ENCODE results near the gene TRIM47.

TRIM47 gene

DNA sequence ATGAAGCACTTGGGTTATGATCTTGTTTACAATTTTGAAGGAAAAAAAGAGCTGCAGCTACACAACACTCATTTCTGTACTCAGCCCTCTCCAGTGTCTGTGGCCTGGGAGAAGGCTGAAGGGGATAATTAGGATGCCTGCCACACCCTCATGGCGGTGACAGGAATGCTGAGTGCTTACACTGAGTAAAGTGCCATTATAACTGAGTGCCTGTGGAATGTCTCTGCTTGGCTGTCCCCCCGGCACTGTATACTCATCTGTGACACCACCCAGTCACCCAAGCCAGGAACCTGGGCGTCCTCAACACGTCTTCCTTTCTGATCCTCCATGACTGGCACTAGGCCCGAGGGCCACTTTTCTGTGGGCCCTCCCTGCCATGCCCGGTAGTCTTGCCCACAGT, 29.8 kb upstream of the TRIM47 start:
- DNase-seq, result no peak

DNA sequence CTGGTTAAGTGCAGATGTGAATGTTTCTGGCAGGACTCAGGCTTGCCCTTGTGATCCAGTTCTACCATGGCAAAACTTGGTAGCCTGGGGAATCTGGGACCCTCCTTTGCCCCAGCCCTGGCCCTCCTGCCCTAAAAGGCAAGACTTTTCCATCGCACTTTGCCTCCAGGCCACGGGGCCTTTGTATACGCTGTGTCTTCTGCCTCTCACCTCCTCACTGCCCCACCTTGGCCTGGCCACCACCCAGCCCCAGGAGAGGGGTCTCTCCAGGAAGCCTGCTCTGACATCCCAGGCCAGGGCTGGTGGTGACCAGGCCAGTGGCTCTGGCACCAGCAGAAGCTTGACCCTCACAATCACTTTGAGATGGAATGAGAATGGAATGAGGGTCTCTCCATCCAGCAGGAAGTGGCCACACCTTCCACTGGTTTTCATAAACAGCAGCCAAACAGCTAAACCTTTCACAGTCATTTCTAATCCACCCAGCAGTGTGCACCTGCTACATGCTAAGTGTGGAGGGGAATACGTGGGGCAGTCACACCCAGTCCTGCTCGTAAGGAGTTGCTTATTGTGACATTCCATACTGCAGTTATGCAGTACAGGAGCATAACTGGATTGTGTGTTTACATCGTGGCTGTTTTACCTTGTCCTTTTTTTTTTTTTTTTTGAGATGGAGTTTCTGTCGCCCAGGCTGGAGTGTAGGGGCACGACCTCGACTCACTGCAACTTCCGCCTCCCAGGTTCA, 27.9 kb upstream of the TRIM47 start:
- no peak for DNase-seq

DNA sequence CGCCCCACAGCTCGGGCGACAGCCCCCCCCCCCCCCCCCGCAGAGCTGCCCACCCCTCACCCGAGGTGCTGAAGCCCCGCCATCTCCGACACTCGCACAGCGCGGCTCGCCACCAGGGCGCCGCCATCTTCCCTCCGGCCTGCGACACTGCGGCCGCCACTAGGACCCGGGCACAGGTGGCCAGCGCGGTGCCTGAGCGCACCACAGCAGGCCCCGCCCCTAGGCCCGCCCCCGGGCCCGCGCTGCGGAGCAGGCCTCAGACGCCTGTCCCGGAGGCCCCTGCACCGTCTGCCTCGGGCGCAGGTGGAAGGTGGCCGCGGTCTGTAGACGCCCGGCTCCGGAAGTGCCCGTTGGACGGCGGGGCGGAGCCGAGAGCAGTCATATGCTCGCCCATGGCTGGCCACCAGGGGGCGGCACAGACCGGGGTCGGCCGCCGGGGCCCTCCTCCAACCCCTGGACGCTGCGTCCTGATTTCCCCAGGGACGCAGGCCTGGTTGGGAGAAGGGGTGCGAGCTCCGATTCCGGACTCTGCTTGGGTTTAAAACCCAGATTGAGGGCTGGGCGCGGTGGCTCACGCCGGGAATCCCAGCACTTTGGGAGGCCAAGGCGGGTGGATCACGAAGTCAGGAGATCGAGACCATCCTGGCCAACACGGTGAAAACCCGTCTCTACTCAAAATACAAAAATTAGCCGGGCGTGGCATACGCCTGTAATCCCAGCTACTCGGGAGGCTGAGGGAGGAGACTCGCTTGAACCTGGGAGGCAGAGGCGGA, 26.6 kb upstream of the TRIM47 start, which contains the start of gene MRPL38:
Gene MRPL38, minus strand, starts transcription at position 136 of the 773 bp plus-strand sequence. Its CDS starts 9 bp downstream, at position 127.
- peak; percentile 98 for DNase-seq

DNA sequence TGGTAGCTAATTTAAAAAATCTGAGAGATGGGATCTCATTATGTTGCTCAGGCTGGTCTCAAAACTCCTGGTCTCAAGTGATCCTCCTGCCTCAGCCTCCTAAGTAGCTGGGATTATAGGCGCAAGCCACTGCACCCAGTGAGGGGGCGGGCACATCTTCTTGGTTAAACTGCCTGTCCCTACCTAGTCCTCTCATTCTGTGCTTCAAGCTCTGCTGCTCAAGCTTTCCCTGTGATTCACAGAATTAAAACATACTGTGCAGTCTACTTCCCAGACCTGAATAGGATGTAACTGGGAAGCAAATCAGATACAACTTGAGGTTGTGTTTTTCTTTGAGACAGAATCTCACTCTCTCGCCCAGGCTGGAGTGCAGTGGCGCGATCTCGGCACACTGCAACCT, 24.0 kb upstream of the TRIM47 start:
- DNase-seq, result no peak

DNA sequence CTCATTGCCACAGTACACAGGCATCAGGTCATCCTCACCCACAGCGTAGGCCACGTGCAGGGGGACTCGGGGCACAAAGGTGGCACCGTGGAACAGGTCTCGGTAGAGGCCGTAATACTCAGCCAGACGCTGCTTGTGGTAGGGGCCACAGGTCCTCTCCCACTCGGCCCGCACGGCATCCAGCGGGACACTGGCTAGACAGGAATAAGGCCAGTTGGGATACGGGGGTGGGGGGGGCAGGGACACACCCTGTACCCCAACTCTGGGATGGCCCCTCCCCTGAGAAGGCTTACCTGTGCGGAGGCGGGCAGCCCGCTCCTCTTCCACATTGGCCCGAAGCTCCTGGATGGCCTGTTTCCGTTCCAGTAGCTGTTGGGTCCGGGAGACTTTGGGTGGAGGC, 23.3 kb upstream of the TRIM47 start:
- DNase-seq, result no peak

DNA sequence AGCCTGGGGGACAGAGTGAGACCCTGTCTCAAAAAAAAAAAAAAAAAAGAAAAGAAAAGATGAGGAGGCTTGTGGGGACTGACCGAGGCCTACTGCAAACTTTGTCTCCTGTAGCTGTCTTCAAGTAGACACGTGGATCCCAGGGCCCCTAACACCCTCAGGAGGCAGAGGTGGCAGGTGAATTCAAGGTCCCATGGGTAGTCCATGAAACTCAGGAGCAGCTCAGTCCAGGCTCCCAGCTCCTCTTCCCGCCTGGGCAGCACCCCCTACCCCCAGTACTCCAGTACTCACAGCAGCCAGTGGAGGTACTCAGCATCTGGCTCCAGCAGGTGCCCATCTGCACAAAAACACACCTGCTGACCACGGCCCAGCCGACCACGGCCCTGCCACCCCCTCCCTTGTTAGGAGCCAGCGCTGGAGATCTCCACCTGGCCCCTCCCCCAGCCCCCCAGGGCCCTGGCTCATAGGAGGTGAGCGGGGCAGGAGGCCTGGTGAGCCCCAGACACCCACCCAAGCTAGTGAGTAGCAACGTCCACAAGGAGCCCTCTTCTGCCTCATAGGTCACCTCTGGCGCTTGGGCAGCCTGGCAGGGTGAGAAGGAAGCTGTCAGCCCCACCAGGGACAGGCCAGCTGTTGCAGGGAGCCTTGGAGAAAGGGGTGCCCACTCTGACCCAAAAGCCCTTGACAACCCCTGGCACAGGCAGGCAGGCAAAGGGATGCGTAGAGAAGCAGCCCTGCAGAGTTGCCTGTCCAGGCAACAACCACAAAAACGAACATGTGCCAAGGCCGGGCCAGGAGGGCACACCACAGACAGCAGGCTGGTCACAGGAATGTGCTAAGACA, 22.5 kb upstream of the TRIM47 start:
- DNase-seq, result no peak

DNA sequence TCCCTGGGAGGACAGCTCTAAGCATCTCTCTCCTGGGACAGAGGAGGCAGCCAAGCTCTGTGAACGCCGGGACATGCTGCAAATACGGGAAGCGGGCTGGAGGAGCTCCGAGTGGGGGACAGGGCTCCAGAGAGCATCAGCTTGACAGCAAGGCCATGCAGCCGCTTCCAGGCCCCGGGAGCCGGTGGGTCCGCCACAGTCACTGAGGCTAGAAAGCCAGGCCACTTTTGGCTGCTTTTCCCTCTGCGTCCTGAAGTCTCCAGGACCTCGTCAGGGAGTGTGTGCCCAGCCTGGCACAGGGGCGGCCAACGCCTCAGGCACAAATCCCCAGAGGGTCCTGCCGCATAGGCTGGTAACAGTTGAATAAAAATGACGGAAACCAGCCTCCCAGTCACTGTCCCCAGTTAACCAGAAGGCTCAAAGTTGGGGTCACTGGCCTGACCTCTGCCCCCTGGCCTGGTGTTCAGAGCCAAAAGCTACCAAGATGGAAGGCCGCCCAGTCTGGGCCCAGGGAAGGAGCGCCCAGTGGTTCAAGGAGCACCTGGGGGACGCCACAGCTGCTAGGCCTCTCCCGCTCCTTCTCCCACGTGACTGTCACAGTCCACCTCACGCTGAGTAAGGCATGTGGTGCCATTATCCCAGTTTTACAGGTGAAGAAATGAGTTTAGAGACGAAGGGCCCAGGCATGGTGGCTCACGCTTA, 21.5 kb upstream of the TRIM47 start:
- DNase-seq, result no peak

DNA sequence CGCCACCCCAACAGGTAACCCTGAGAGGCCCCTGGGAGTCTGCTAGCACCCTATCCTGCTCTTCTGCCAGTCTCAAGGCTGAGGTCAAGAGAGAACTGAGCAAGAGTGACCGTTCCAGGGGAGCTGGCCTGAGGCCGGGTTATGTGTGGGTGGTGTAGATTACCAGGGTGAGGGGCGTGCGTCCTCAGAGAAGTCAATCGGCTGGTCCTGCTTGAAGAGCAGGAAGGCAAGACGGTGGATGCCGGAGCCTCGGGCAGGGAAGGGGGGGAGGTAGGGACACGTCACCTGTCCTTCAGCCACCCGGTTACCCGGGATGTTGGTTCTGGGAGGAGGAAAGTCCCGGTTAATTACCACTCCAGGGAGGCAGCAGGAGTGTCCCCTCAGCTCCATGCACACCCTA, 21.0 kb upstream of the TRIM47 start:
- no peak for DNase-seq

DNA sequence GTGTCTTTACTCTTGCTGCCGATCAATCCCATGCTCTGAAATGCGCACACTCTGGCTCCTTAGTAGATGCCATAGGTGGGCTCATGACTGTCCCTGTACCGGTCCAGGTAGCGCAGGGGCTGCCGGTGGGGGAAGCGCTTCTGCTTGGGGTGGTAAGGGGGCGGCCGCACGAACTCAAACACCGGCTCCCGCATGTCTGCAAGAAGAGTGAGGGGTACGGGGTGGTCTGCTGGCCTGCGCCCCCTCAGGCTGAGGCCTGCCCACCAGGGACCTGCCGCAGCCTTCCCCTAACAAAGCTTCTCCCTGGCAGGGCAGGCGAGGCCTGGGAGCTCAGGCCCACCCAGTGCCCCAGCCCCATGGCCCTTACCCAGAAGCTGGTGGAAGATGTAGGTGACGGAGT, 20.4 kb upstream of the TRIM47 start:
- no peak for DNase-seq

DNA sequence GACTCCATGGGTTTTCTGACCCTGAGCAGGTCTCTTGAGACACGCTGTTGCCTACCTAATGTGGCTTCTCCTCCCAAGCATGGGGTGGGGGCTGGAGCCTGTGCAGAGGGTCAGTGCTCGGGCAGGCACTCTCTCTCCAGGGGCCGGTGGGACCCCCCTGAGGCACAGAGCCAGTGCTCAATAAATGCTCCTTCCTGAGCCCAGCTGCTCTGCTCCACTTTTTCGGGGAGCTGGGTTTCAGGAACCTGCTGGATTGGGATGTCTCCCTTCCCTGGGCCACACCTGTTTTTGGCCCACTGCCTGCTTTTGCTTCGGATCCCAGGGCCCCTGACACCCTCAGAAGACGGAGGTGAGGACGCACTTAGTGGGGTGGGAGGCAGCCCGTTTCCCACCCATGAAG, 19.7 kb upstream of the TRIM47 start:
- DNase-seq, result no peak

DNA sequence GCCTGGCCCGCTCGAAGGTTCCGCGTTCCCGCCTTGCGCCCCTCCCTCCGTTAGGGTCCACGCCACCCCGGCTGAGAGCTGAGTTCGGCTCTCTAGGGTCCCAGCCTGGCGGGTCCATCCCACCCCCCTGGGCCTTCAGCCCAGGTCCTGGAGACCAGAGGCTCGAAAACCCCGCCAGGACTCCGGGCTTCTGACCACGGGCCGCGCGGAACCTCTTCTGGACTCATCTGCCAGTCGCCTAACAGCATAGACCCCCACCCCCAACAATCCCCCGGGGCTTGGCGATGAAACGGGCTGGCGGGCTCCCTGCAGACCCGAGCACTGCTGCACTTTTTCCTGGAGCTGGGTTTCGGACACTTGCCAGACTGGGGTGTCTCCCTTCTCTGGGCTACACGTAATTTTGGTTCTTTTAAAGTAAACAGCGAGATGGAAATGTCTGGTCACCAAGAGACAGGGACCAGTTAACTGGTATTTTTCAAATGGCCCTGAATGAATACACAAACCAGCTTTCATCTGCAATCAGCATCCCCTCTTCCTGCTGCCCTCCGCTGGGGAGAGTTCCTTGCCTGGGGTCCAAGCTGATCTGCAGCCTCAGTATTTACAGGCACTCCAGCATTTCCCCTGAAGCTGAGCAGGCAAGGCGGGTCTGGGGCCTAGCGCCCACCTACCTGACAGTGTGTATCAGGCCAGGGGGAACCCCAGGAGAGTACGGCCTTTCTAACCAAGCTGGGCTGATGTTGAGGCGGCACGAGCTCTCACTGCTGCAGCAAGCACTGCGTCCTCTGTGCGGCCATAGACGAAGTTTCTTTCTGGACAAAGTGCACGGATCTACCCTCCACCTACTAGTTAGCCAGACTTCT, 19.0 kb upstream of the TRIM47 start:
- no peak for DNase-seq

DNA sequence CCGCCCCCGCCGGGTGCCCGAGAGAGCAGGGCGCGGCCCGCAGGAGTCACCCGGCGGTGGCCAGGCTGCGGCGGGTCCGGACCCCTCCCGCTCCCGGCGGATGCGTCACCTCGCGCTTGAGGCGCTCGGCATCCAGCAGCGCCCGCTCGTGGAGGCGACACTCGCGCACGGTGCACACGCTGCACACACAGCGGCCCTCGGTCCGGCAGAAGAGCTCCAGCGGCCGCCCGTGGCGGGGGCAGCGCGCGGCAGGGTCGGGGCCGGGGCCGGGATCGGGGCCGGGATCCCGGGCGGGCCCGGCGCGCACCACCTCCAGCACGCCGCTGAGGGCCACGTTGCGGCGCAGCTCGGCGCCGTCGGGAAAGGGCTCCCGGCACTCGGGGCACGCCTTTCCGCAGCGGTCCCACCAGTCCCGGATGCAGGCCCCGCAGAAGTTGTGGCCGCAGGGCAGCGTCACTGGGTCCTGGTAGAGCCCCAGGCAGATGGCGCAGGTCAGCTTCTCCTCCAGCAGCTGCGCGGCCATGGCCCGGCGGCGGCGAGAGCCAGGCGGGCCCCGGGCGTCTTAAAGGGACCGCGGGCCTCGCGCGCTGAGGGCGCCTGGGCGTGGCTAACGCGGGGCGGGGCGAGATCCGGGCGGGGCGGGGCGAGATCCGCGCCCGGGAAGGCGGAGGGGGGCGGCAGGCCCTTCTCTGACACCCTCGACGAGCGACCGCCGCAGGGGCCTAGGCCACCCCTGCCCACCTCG, 18.2 kb upstream of the TRIM47 start, which contains the start of gene TRIM65:
Gene TRIM65, minus strand, starts transcription at position 537 of the 745 bp plus-strand sequence. Its CDS starts 14 bp downstream, at position 523.
- DNase-seq, result peak; percentile 77

DNA sequence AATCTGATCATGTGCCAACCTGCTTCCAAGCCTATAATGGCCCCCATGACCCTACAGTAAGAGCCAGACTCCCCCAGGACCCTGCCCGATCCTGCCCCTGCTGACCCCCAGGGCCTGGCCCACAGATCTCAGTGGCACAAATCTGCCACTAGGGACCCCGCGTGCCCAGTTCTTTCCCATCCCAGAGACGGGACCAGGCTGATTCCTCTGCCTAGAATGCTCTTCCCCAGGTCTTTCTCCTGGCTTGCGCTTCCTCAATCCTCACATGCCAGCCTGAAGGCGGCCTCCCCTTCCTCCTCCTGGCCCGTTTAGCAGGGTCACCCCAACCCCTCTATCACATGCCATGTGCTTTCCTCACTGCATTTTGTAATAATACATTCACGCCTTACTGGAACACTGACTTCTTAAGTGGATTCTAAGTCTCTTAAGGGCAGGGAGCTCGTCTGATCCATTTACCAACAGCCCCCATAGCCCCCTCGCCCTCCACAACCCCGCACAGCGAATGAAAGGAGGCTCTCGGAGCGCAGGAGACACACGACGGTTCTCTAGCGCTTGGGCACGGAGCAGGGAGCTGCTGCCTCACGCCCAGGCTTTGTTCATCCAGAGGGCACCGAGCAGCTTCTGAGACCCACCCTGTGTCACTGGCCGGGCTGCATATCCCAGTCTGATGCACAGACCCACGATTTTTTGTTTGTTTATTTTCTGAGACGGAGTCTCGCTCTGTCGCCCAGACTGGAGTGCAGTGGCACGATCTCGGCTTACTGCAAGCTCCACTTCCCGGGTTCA, 17.2 kb upstream of the TRIM47 start:
- no peak for DNase-seq

DNA sequence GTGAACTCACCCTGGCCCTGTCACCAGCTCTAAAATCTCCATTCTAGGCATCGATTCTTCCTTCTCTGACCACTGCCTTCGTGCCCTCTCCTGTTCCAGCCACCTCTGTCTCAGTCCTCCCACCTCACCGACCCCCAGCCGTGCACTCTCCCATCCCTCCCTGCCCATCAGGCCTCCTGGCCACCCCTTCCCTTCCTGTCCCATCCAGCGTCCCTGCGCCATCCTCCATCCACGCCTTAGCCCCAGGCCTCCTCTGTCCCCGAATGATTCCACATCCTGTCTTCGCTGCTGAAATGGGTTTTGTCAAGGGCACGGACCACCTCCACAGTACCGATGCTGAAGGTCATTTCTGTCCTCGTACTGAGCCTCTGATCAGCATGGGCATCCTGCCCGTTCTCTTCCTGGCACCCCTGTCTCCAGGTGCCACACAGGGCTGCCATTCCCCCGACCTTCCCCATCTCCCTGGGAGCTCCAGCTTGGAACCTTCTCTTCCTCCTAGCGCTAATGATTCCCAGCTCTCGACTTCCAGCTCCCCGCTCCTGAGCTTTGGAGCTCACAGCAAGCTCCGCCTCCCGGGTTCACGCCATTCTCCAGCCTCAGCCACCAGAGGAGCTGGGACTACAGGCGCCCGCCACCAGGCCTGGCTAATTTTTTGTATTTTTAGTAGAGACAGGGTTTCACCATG, 15.8 kb upstream of the TRIM47 start:
- DNase-seq, result no peak

DNA sequence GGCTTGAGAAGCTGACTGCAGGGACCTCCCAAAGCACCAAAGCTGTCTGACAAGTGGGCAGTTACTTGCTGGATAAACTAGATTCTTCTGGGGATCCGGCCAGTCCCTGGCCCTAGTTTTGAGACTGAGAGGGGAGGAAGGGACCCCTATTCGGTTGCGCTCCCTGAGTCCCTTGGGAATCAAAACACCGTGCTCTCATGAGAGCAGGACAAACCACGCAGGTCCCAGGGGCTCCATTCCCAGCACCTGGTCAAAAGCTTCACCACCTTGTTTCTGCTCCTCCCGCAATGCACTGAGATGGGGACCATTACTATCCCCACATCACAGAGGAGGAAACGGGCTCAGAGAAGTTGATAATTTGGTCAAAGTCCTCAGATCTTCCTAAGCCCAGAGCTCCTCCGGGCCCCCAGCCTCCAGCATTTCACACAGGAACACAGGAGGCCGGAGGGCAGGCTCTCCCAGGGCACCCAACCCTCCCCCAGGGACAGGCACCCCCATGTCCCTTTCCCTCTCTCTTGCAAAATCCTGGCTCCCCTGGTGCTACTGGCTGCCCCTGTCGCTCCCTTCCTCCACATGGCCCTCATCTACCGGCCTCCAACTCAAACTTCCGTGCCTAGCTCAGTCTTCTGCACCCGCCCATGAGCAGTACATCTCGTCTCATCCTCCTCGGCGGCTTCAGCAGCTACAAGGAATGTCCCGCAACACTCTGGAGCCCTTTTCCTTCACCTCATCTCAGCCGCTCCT, 15.1 kb upstream of the TRIM47 start:
- DNase-seq, result no peak

DNA sequence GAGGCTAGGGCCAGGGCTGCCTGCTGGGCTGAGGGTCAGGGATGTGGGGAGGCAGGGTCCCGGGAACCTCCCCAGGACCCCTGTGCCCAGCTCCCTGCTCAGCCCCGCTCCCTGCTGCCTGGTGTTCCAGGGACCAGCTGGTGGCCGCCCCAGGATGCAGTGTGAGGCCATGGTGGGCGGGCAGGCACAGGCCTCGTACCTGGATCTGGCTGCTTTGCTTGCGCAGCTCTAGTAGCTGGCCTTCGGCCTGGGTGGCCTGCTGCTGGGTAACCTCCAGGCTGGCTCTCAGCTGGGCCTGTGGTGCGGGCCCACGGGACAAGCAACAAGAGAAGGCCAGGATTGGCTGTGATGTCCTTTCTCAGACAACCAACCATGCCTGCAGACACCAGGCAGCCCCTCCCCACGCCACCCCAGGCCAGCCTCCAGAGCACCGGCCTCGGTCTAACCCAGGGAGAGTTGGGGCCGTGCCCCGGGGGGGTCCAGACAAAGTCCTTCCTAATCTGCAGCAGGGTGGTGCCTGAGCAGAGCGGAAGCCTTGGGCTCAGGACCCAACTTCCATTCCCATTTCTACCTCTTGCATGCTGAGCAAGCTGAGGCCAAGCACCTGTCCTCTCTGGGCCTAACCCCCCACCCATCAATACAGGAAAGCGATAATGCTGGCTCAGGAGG, 14.3 kb upstream of the TRIM47 start:
- DNase-seq, result no peak

DNA sequence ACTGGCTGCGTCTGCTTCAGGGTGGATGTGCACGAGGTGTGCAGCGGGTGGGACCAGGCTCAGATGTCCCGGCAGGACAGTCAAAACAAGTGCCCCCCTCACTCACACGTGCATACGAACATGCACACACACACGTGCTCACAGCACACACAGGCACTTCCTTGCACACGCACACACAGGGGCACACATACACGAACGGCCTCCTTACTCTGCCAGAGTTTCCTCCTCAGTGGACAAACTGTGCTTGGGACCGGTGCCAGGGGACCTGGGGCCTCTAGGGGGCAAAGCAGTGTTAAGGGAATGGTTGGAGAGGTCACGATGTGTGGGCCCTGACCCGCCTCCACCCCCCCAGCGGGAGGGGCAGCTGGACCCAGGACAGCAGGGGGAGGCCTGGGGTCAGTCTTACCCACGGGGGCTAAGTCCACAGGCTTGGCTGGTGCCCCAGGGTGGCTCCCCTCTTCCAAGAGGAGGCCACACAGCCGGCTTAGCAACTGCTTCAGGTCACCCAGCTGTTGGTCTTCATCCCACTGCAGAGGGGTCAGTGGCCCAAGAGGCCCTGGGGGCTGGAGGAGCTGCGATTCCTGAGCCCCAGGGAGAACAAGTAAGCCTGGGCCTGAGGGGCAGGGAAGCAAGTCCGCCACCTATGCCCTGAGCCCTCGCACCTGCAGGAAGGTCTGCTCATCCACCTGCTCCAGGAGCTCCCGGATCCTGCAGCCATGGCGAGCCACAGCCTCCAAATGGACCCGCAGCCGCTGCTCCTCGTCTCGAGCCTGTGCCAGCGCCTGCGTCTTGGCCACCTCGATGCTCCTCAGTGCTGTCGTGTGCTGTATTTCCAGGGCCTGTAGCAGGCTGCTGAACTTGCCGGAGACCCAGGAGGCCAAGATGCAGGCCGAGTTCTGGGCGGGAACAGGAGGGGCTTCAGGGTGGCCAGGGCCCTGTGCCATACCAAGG, 13.5 kb upstream of the TRIM47 start:
- DNase-seq, result no peak
